H1 (cell line): ENCODE measurements around the gene MUC5AC. TPM values are rescaled to one million over a fixed set of nuclear protein-coding genes. Genes with fewer than 3 reads are reported as not detected.

Experiments
- POU5F1 ChIP-seq: IDR thresholded peaks from 2 replicates; pipeline ENCODE4 v1.6.1; 2011; ENCODE audit warnings: low read depth, mild to moderate bottlenecking, low read length, moderate library complexity
- polyA plus RNA-seq, 7 experiments: library from polyadenylated mRNA; depleted of rRNA in 3 of 7; stranded (reverse) in 5 of 7; unstranded in 2 of 7; fragments of >200 nt in 5 of 7; fragments of 200-250 nt in 2 of 7; gene quantifications; 1 replicate in 5 of 7; 2 replicates in 1 of 7; 4 replicates in 1 of 7; pipeline versions ENCODE4 v1.2.1 to v1.2.3, GENCODE V29; 2011 to 2013; ENCODE audit warnings: missing spikeins in 2 of 7, mixed read lengths in 2 of 7
- total RNA-seq: library from RNA; stranded (reverse); fragmentation: NEBNext Ultra II Directional; extraction: Animal tissue kit (Norgen Biotek cat#: 25700); gene quantifications from 2 replicates; pipeline ENCODE4 v1.2.1, GENCODE V29; 2021

Gene MUC5AC
- total and polyA plus RNA-seq, 2 of the 8 experiments (the other 6 are each of a cell fraction or from before 2014, with no cell fraction given) = not detected

DNA sequence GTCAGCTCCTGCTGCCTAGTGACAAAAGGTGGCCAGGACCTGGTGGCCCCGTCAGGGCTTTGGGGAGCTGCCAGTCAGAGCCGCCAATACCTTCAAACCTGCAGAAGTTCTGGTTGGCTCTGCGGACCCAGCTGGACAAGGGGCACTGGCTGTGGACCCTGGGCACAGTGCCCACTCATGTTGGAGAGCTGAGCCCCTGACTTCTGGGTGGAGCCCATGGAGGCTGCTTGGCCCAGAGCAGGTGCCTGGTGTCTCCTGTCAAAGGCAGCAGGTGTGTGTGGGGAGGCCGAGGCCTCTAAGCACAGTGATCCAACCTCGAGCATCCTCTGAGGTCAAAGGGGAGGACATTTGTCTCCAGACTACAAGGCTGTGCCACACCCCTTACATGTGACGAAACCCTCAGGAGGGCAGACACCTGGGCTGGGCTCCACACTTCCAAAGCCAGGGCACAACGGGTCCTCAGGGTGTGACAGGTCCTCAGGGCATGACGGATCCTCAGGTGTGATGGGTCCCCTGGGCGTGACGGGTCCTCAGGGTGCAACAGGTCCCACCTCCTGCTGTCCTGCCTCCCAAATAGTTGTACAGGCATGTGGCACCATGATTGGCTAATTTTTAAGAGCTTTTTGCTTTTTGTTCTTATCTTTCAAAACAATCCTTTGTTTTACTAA lies 46.1 kb upstream of the MUC5AC start (continued):
- TF ChIP-seq POU5F1 = no peak
